Right renal cortex interstitium (tissue), 3 donors: Measurements from ENCODE around the gene STOML3. TPM values are rescaled to one million over a fixed set of nuclear protein-coding genes. Genes with fewer than 3 reads are reported as not detected.

ENCODE experiments used
- DNase-seq, 3 donors: peaks; one replicate each; pipeline ENCODE4 v3.0.0-alpha.2; 2013; ENCODE audit warnings: low read depth in 3 of 3, low spot score in 2 of 3
- polyA plus RNA-seq, 3 donors: library from polyadenylated mRNA; unstranded; fragments of 120-200 nt; gene quantifications; one replicate each; pipeline ENCODE4 v1.2.1, GENCODE V29; 2013; ENCODE audit not compliant: insufficient read length in 3 of 3

Gene STOML3
- polyA plus RNA-seq, 3 donors = 0.08 TPM; not detected in 2

- DNase-seq = no peak
These were observed 68.5 kb downstream of the STOML3 start for GRCh38 chr13:38922170-38922569.

- DNase-seq = no peak
These were observed 69.5 kb downstream of the STOML3 start for GRCh38 chr13:38921081-38921480.

Other genes starting within 250 kb of the STOML3 start
- 10 to 100 TPM; 31.4 to 33.7 (median 31.4) TPM for gene PROSER1, start 47.3 kb upstream of the STOML3 start, polyA plus RNA-seq
- gene NHLRC3, start 47.6 kb upstream of the STOML3 start, polyA plus RNA-seq = 10 to 100 TPM; 35.5 to 40.3 (median 36.1) TPM